ENCODE results near the gene ZNF783. TPM values are rescaled to one million over a fixed set of nuclear protein-coding genes. Genes with fewer than 3 reads are reported as not detected.

ZNF783 gene
- total RNA-seq, 1 experiment from 2014 or later = 15.8 TPM

DNA sequence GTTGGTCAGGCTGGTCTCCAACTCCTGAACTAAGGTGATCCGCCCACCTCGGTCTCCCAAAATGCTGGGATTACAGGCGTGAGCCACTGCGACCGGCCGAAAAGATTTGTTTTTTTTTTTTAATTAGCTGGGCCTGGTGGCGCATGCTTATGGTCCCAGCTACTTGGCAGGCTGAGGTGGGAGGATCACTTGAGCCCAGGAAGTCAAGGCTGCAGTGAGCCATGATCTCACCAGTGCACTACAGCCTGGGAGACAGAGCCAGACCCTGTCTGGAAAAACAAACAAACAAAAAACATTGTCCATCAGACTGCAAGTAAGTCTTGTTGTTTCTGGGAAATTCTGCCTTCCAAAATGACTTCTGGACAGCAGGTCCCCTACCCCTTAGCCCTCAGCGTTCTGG is 38.8 kb upstream of the ZNF783 start:
- ChIA-PET POLR2A (ENCODE audit: unreplicated experiment) (no interaction called here), CTCF (interaction anchor here (0.6 kb wide), 1 partner anchor 12 kb away, joined by 6 read pairs; no protein-coding TSS in a partner anchor)
- Histone ChIP-seq H3K9me3 (ENCODE audit: insufficient read depth, low read depth) (no peaks in the 10 kb centered on the region), H3K27me3 (ENCODE audit: insufficient read depth, low read depth) (no peaks in the 10 kb centered on the region), H3K27ac (no peak overlapping the region), H3K4me1 (replicated peaks; ENCODE audit: insufficient read depth) (0 out of 2 replicates have a peak, but pooled peaks cover 6% of the 10 kb centered on the region), H3F3A (ENCODE audit: insufficient read depth, low read depth) (peaks cover 16% of the 10 kb centered on the region), H3K36me3 (ENCODE audit: low read depth) (peaks cover 9% of the 10 kb centered on the region), H2AFZ (no peak overlapping the region), H3K9me2 (ENCODE audit: insufficient read depth) (no peaks in the 10 kb centered on the region), H3K79me2 (ENCODE audit: low read depth) (no peaks in the 10 kb centered on the region), H3K4me3 (no peak overlapping the region), H3K4me2 (no peak overlapping the region), H4K20me1 (ENCODE audit: insufficient read depth) (no peaks in the 10 kb centered on the region)
- intact Hi-C loops (cut with micrococcal nuclease; ENCODE audit: unreplicated experiment) = no loop called here
- TF ChIP-seq, protein P1, sequence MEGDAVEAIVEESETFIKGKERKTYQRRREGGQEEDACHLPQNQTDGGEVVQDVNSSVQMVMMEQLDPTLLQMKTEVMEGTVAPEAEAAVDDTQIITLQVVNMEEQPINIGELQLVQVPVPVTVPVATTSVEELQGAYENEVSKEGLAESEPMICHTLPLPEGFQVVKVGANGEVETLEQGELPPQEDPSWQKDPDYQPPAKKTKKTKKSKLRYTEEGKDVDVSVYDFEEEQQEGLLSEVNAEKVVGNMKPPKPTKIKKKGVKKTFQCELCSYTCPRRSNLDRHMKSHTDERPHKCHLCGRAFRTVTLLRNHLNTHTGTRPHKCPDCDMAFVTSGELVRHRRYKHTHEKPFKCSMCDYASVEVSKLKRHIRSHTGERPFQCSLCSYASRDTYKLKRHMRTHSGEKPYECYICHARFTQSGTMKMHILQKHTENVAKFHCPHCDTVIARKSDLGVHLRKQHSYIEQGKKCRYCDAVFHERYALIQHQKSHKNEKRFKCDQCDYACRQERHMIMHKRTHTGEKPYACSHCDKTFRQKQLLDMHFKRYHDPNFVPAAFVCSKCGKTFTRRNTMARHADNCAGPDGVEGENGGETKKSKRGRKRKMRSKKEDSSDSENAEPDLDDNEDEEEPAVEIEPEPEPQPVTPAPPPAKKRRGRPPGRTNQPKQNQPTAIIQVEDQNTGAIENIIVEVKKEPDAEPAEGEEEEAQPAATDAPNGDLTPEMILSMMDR (conservative IDR thresholded peaks at IDR 0.05) = no peak
- no peak for DNase-seq
- BruUV-seq (replicated peaks) = no TSS peak

DNA sequence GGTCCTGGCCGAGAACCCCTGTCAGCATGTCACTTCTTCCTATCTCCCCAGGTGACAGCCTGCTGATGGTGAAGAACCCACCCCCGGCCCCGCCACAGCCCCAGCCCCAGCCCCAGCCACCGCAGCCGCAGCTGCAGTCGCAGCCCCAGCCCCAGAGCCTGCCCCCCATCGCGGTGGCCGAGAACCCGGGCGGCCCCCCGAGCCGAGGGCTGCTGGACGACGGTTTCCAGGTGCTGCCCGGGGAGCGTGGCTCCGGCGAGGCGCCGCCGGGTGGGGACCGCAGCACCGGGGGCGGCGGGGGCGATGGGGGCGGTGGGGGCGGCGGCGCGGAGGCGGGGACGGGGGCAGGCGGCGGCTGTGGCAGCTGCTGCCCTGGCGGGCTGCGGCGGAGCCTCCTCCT is 38.2 kb upstream of the ZNF783 start:
- intact Hi-C loops (cut with micrococcal nuclease; ENCODE audit: unreplicated experiment) = no loop called here
- H3K36me3 ChIP-seq (ENCODE audit: low read depth) = peaks cover 5% of the 10 kb centered on the region
- CTCF ChIA-PET = no interaction called here

DNA sequence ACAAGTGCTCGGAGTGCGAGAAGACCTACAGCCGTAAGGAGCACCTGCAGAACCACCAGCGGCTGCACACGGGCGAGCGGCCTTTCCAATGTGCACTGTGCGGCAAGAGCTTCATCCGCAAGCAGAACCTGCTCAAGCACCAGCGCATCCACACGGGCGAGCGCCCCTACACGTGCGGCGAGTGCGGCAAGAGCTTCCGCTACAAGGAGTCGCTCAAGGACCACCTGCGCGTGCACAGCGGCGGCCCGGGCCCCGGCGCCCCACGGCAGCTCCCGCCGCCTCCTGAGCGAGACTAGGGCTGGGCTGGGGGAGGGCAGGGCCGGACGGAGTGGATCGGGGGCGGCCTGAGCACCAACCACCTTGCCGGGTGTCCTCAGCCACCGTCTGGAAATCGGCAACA is 37.6 kb upstream of the ZNF783 start:
- ChIA-PET CTCF (no interaction called here), POLR2A (ENCODE audit: unreplicated experiment) (no interaction called here)
- no peaks in the 10 kb centered on the region for H3K36me3 ChIP-seq (ENCODE audit: low read depth)
- no peak overlapping the region for H3K27ac ChIP-seq
- no peaks in the 10 kb centered on the region for H4K20me1 ChIP-seq (ENCODE audit: insufficient read depth)
- 0 out of 2 replicates have a peak, but pooled peaks cover 6% of the 10 kb centered on the region for H3K4me1 ChIP-seq (replicated peaks; ENCODE audit: insufficient read depth)
- no peaks in the 10 kb centered on the region for H3K9me3 ChIP-seq (ENCODE audit: insufficient read depth, low read depth)
- TF ChIP-seq, protein P1 (conservative IDR thresholded peaks at IDR 0.05) = no peak
- no peak for TF ChIP-seq EZH2 (IDR thresholded peaks at IDR 0.05; ENCODE audit: low read depth)
- no peaks in the 10 kb centered on the region for H3K79me2 ChIP-seq (ENCODE audit: low read depth)
- no peak overlapping the region for H3K4me2 ChIP-seq
- H3K9me2 ChIP-seq (ENCODE audit: insufficient read depth) = no peaks in the 10 kb centered on the region
- peaks cover 23% of the 10 kb centered on the region for H3F3A ChIP-seq (ENCODE audit: insufficient read depth, low read depth)
- no peak overlapping the region for H2AFZ ChIP-seq
- no peaks in the 10 kb centered on the region for H3K27me3 ChIP-seq (ENCODE audit: insufficient read depth, low read depth)
- no peak overlapping the region for H3K4me3 ChIP-seq
- no peak for DNase-seq
- no TSS peak for BruUV-seq (replicated peaks)
- intact Hi-C loops (cut with micrococcal nuclease; ENCODE audit: unreplicated experiment) = no loop called here

More for the DNA sequence above, 38.2 kb upstream of the ZNF783 start:
- no peak overlapping the region for H2AFZ ChIP-seq
- no TSS peak for BruUV-seq (replicated peaks)
- TF ChIP-seq, protein P1 (conservative IDR thresholded peaks at IDR 0.05) = no peak
- no peak for TF ChIP-seq EZH2 (IDR thresholded peaks at IDR 0.05; ENCODE audit: low read depth)
- H3K27ac ChIP-seq = no peak overlapping the region
- no peaks in the 10 kb centered on the region for H3K27me3 ChIP-seq (ENCODE audit: insufficient read depth, low read depth)
- no peak for DNase-seq
- POLR2A ChIA-PET (ENCODE audit: unreplicated experiment) = no interaction called here
- H3K9me2 ChIP-seq (ENCODE audit: insufficient read depth) = no peaks in the 10 kb centered on the region
- no peak overlapping the region for H3K4me3 ChIP-seq
- no peak overlapping the region for H3K4me2 ChIP-seq
- H3K9me3 ChIP-seq (ENCODE audit: insufficient read depth, low read depth) = no peaks in the 10 kb centered on the region
- H3K79me2 ChIP-seq (ENCODE audit: low read depth) = no peaks in the 10 kb centered on the region
- H3F3A ChIP-seq (ENCODE audit: insufficient read depth, low read depth) = peaks cover 22% of the 10 kb centered on the region
- H4K20me1 ChIP-seq (ENCODE audit: insufficient read depth) = no peaks in the 10 kb centered on the region
- 0 out of 2 replicates have a peak, but pooled peaks cover 6% of the 10 kb centered on the region for H3K4me1 ChIP-seq (replicated peaks; ENCODE audit: insufficient read depth)

All from PC-9 (cell line).